CD14-positive monocyte (primary cell): ENCODE measurements around the gene SLC18A3. TPM values are rescaled to one million over a fixed set of nuclear protein-coding genes. Genes with fewer than 3 reads are reported as not detected.

Source experiments
- DNase-seq, 3 donors: peaks; one replicate each; pipeline ENCODE4 v3.0.0-alpha.2; 2011 to 2022
- H2AFZ ChIP-seq: 2 replicates; pipeline ENCODE4 v1.6.0; 2012; ENCODE audit warnings: mild to moderate bottlenecking, low read depth, low read length, inconsistent platforms; ENCODE audit not compliant: insufficient read depth, poor library complexity, severe bottlenecking
- H3K27ac ChIP-seq, 2 donors: 1 replicate in 1 of 2; 2 replicates in 1 of 2; pipeline ENCODE4 v1.5.1; 2012 to 2013; ENCODE audit warnings: low read length in 2 of 2, control low read depth in 1 of 2, inconsistent platforms in 1 of 2, low read depth in 1 of 2, mild to moderate bottlenecking in 1 of 2
- H3K27me3 ChIP-seq, 2 donors: one replicate each; pipeline versions ENCODE4 v1.6.0 to v1.6.1; 2011 to 2013; ENCODE audit warnings: low read length in 2 of 2; ENCODE audit not compliant: control insufficient read depth in 2 of 2, insufficient read depth in 2 of 2
- H3K36me3 ChIP-seq, 2 donors: replicated peaks in 1 of 2; 1 replicate in 1 of 2; 2 replicates in 1 of 2; pipeline versions ENCODE4 v1.5.1 to v1.6.1; 2012 to 2013; ENCODE audit warnings: low read length in 2 of 2, control low read depth in 1 of 2, inconsistent platforms in 1 of 2, mild to moderate bottlenecking in 1 of 2; ENCODE audit not compliant: insufficient read depth in 2 of 2, control insufficient read depth in 1 of 2
- H3K4me1 ChIP-seq, 2 donors: 1 replicate in 1 of 2; 2 replicates in 1 of 2; pipeline versions ENCODE4 v1.5.1 to v1.6.1; 2012 to 2013; ENCODE audit warnings: low read length in 2 of 2, control low read depth in 1 of 2, inconsistent platforms in 1 of 2, mild to moderate bottlenecking in 1 of 2, moderate library complexity in 1 of 2; ENCODE audit not compliant: insufficient read depth in 2 of 2, control insufficient read depth in 1 of 2
- H3K4me2 ChIP-seq: replicated peaks from 2 replicates; pipeline ENCODE3; 2012; ENCODE audit warnings: low read length, moderate library complexity, mild to moderate bottlenecking; ENCODE audit not compliant: poor library complexity, severe bottlenecking; ENCODE audit errors: extremely low read depth
- H3K4me3 ChIP-seq, 3 experiments: fragments of 200-600 bp in 1 of 3; sonication (generic) in 1 of 3; replicated peaks in 1 of 3; 1 replicate in 2 of 3; 2 replicates in 1 of 3; pipeline ENCODE4 v1.5.1; 2011 to 2013; ENCODE audit warnings: low read length in 3 of 3, mild to moderate bottlenecking in 3 of 3, control low read depth in 2 of 3, low read depth in 2 of 3, inconsistent platforms in 1 of 3, moderate library complexity in 1 of 3
- H3K79me2 ChIP-seq: 2 replicates; pipeline ENCODE4 v1.6.0; 2012; ENCODE audit warnings: mild to moderate bottlenecking, control low read depth, inconsistent platforms, low read length, moderate library complexity; ENCODE audit not compliant: insufficient read depth
- H3K9ac ChIP-seq: 2 replicates; pipeline ENCODE4 v1.6.0; 2017; ENCODE audit warnings: low read length, mild to moderate bottlenecking; ENCODE audit not compliant: insufficient read depth, poor library complexity, severe bottlenecking
- H3K9me3 ChIP-seq, 2 donors: replicated peaks in 1 of 2; 1 replicate in 1 of 2; 2 replicates in 1 of 2; pipeline versions ENCODE4 v1.5.1 to v1.6.1; 2012 to 2013; ENCODE audit warnings: low read length in 2 of 2, control low read depth in 1 of 2; ENCODE audit not compliant: control insufficient read depth in 1 of 2, insufficient read depth in 1 of 2
- H4K20me1 ChIP-seq: 2 replicates; pipeline ENCODE4 v1.6.0; 2012; ENCODE audit warnings: mild to moderate bottlenecking, low read length, control low read depth, moderate library complexity; ENCODE audit not compliant: insufficient read depth
- H3K27ac Mint-ChIP-seq, 7 donors: one replicate each; pipeline ENCODE4 v1.8.0; 2020; ENCODE audit warnings: mild to moderate bottlenecking in 7 of 7, mixed read lengths in 7 of 7, moderate library complexity in 6 of 7, inconsistent platforms in 2 of 7
- H3K27me3 Mint-ChIP-seq, 3 donors: one replicate each; pipeline ENCODE4 v1.8.0; 2021 to 2022; ENCODE audit warnings: low read depth in 3 of 3, mild to moderate bottlenecking in 3 of 3, mixed read lengths in 3 of 3, moderate library complexity in 3 of 3, inconsistent platforms in 1 of 3
- H3K36me3 Mint-ChIP-seq, 2 donors: one replicate each; pipeline ENCODE4 v1.8.0; 2020; ENCODE audit warnings: mixed read lengths in 2 of 2, inconsistent platforms in 1 of 2, mild to moderate bottlenecking in 1 of 2
- H3K4me1 Mint-ChIP-seq: one replicate; pipeline ENCODE4 v1.8.0; 2020; ENCODE audit warnings: mild to moderate bottlenecking, mixed read lengths
- H3K4me3 Mint-ChIP-seq, 2 donors: one replicate each; pipeline ENCODE4 v1.8.0; 2020; ENCODE audit warnings: mild to moderate bottlenecking in 2 of 2, mixed read lengths in 2 of 2, moderate library complexity in 1 of 2
- H3K9me3 Mint-ChIP-seq, 7 donors: one replicate each; pipeline ENCODE4 v1.8.0; 2020 to 2022; ENCODE audit warnings: mixed read lengths in 7 of 7, mild to moderate bottlenecking in 6 of 7, moderate library complexity in 6 of 7, inconsistent platforms in 2 of 7
- CTCF ChIP-seq: fragments of 200-600 bp; IDR thresholded peaks from one replicate; pipeline ENCODE4 v1.8.0; 2022; ENCODE audit warnings: antibody characterized with exemption, mild to moderate bottlenecking
- WGBS: methylation state at CpG from one replicate; pipeline ENCODE4 v1.1.5; 2013; ENCODE audit warnings: missing lambda C conversion rate; ENCODE audit not compliant: insufficient coverage; 5-methylcytosine and 5-hydroxymethylcytosine counted together
- intact Hi-C, 2 donors: fragments of 100-400 bp; cut with micrococcal nuclease; formaldehyde crosslinking; loops; one replicate each; pipeline versions ENCODE4 v1.15.0 to v1.15.1; 2023
- polyA plus RNA-seq, 3 donors: library from polyadenylated mRNA; depleted of rRNA in 1 of 3; unstranded in 2 of 3; stranded (reverse) in 1 of 3; fragments of 300-500 nt in 2 of 3; fragments of >200 nt in 1 of 3; fragmentation: Illumina TruSeq in 2 of 3; gene quantifications; 1 replicate in 2 of 3; 2 replicates in 1 of 3; pipeline ENCODE4 v1.2.3, GENCODE V29; 2012 to 2021

SLC18A3 gene
- polyA plus RNA-seq, 3 donors = not detected

- Mint-ChIP-seq H3K27me3 (peaks cover 3 to 9% (median 4%) of the 10 kb centered on the region in 3 donors), H3K9me3 (peaks cover 0 to 8% (median 0%) of the 10 kb centered on the region in 7 donors), H3K36me3 (no peaks in the 10 kb centered on the region), H3K4me1 (no peaks in the 10 kb centered on the region), H3K4me3 (no peak overlapping the region), H3K27ac (no peak overlapping the region)
- Histone ChIP-seq H3K9ac (no peak overlapping the region), H3K4me1 (no peaks in the 10 kb centered on the region), H3K9me3 (no peaks in the 10 kb centered on the region), H3K4me2 (no peak overlapping the region), H4K20me1 (no peaks in the 10 kb centered on the region), H3K27me3 (peaks cover 0 to 5% of the 10 kb centered on the region in 2 donors), H3K27ac (no peak overlapping the region), H3K79me2 (no peaks in the 10 kb centered on the region), H3K4me3 (no peak overlapping the region), H3K36me3 (no peaks in the 10 kb centered on the region), H2AFZ (no peak overlapping the region)
- no peak for DNase-seq
- intact Hi-C loops = no loop called here
- no peak for TF ChIP-seq CTCF
- WGBS = 86% methylated on average over 4 of the region's 9 CpGs
Observed at GRCh38 chr10:49629431-49629881, 19.3 kb downstream of the SLC18A3 start.

DNA sequence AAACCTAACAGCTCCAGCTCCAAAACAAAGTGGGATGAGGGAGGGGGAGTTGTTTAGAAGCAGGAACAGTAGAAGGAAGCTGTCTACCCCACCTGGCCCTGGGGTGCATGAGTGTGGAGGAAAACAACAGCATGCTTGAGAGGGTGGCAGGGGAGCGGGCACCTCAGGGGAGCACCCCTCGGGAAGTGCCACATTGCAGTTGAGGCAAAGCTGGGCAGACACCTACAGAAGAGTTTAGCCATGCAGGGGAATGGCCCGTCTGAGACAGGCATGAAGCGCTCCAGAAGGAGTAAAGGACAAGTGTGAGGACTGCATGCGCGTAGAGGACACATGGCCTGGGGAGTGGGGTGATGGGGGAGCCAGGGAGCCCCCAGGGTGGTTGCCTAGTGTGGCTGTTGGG, 21.9 kb downstream of the SLC18A3 start:
- peaks cover 0 to 17% of the 10 kb centered on the region in 2 donors for H3K27me3 ChIP-seq
- H3K9me3 Mint-ChIP-seq = peaks cover 0 to 5% (median 0%) of the 10 kb centered on the region in 7 donors
- no peaks in the 10 kb centered on the region for H3K4me1 Mint-ChIP-seq
- H3K4me1 ChIP-seq = no peaks in the 10 kb centered on the region
- no peak overlapping the region for H3K9ac ChIP-seq
- 86% methylated on average over 6 of the region's 6 CpGs for WGBS
- no peak overlapping the region for H3K27ac Mint-ChIP-seq
- H3K36me3 ChIP-seq = no peaks in the 10 kb centered on the region
- no peaks in the 10 kb centered on the region for H3K9me3 ChIP-seq
- peaks cover 10 to 15% (median 14%) of the 10 kb centered on the region in 3 donors for H3K27me3 Mint-ChIP-seq
- H3K27ac ChIP-seq = no peak overlapping the region
- H3K4me2 ChIP-seq = no peak overlapping the region
- no peak for DNase-seq
- H3K79me2 ChIP-seq = no peaks in the 10 kb centered on the region
- intact Hi-C loops = no loop called here
- no peak for TF ChIP-seq CTCF
- H3K4me3 ChIP-seq = no peak overlapping the region
- H4K20me1 ChIP-seq = no peaks in the 10 kb centered on the region
- H3K36me3 Mint-ChIP-seq = no peaks in the 10 kb centered on the region
- H3K4me3 Mint-ChIP-seq = no peak overlapping the region
- H2AFZ ChIP-seq = no peak overlapping the region
